Activated CD4-positive, alpha-beta T cell treated with anti-CD3 and anti-CD28 coated beads, Interleukin-2, amount 10 ng/mL, durations not matched to agents 7 days and 5 days (primary cell): ENCODE measurements around the gene FHIT. TPM values are rescaled to one million over a fixed set of nuclear protein-coding genes. Genes with fewer than 3 reads are reported as not detected.

Experiments used
- CTCF ChIA-PET: fragments of 350-600 bp; sonication (Branson Sonifier 250); formaldehyde crosslinking; loops from one replicate; lab custom pipeline; 2021; ENCODE audit warnings: antibody characterized with exemption; lab: Charles Lee
- POLR2A ChIA-PET: fragments of 350-600 bp; sonication (Branson Sonifier 250); formaldehyde crosslinking; loops from one replicate; lab custom pipeline; 2021; ENCODE audit warnings: antibody characterized with exemption; lab: Charles Lee
- DNase-seq: peaks from one replicate; pipeline ENCODE4 v3.0.0-alpha.2; 2020
- H3K27ac Mint-ChIP-seq: one replicate; pipeline ENCODE4 v1.8.0; 2021; ENCODE audit warnings: mild to moderate bottlenecking, moderate library complexity, mixed read lengths
- H3K27me3 Mint-ChIP-seq: one replicate; pipeline ENCODE4 v1.8.0; 2021; ENCODE audit warnings: mixed read lengths
- H3K36me3 Mint-ChIP-seq: one replicate; pipeline ENCODE4 v1.8.0; 2021; ENCODE audit warnings: low read depth, mixed read lengths
- H3K4me1 Mint-ChIP-seq: one replicate; pipeline ENCODE4 v1.8.0; 2021; ENCODE audit warnings: mixed read lengths
- H3K4me3 Mint-ChIP-seq: one replicate; pipeline ENCODE4 v1.8.0; 2021; ENCODE audit warnings: mild to moderate bottlenecking, moderate library complexity, mixed read lengths
- H3K9me3 Mint-ChIP-seq: one replicate; pipeline ENCODE4 v1.8.0; 2021; ENCODE audit warnings: mixed read lengths
- total RNA-seq, 2 experiments: library from RNA; stranded (reverse); gene quantifications; one replicate each; pipeline ENCODE4 v1.2.3, GENCODE V29; 2021

FHIT gene
- total RNA-seq, 2 experiments from 2014 or later = 39.4 to 41.2 TPM

GRCh38 chr3:59798372-59799086, 1452.7 kb downstream of the FHIT start:
- POLR2A ChIA-PET = no interaction called here
- Mint-ChIP-seq H3K9me3 (peaks cover 3% of the 10 kb centered on the region), H3K27me3 (no peaks in the 10 kb centered on the region), H3K27ac (no peak overlapping the region), H3K4me3 (no peak overlapping the region), H3K36me3 (peaks cover 17% of the 10 kb centered on the region), H3K4me1 (peaks cover 2% of the 10 kb centered on the region)
- CTCF ChIA-PET = no interaction called here
- no peak for DNase-seq

DNA sequence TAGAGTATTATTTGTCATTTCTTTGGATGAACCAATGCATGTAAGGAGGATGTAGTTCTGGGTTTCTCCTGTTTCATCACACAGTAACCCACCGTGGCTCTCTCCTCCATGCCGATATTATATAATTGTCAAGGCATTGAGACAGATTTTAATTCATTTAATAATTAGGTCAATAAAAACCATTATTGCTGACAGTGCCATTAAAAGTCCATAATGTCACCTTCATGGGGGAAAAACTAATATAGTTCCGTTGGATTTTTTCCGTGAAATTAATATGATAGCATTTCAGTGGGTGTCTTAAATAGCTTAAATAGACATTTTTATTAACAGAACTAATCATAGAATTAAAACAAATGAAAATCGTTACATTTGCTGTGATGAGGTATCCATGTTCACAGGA, 1453.7 kb downstream of the FHIT start:
- peaks cover 18% of the 10 kb centered on the region for H3K36me3 Mint-ChIP-seq
- peaks cover 3% of the 10 kb centered on the region for H3K9me3 Mint-ChIP-seq
- H3K4me3 Mint-ChIP-seq = no peak overlapping the region
- ChIA-PET POLR2A (no interaction called here), CTCF (no interaction called here)
- H3K27ac Mint-ChIP-seq = no peak overlapping the region
- H3K4me1 Mint-ChIP-seq = peaks cover 2% of the 10 kb centered on the region
- no peaks in the 10 kb centered on the region for H3K27me3 Mint-ChIP-seq
- DNase-seq = no peak

GRCh38 chr3:59796456-59796855, 1454.8 kb downstream of the FHIT start:
- POLR2A ChIA-PET = no interaction called here
- H3K4me1 Mint-ChIP-seq = peaks cover 2% of the 10 kb centered on the region
- no peak for DNase-seq
- CTCF ChIA-PET = no interaction called here
- H3K27ac Mint-ChIP-seq = no peak overlapping the region
- peaks cover 23% of the 10 kb centered on the region for H3K36me3 Mint-ChIP-seq
- no peaks in the 10 kb centered on the region for H3K27me3 Mint-ChIP-seq
- peaks cover 9% of the 10 kb centered on the region for H3K9me3 Mint-ChIP-seq
- no peak overlapping the region for H3K4me3 Mint-ChIP-seq

GRCh38 chr3:59795756-59796155, 1455.5 kb downstream of the FHIT start:
- Mint-ChIP-seq H3K27ac (no peak overlapping the region), H3K9me3 (peaks cover 13% of the 10 kb centered on the region), H3K27me3 (no peaks in the 10 kb centered on the region), H3K4me3 (no peak overlapping the region), H3K36me3 (peaks cover 25% of the 10 kb centered on the region), H3K4me1 (peaks cover 6% of the 10 kb centered on the region)
- ChIA-PET CTCF (no interaction called here), POLR2A (no interaction called here)
- no peak for DNase-seq

GRCh38 chr3:59793976-59794375, 1457.3 kb downstream of the FHIT start:
- no peaks in the 10 kb centered on the region for H3K27me3 Mint-ChIP-seq
- CTCF ChIA-PET = no interaction called here
- peaks cover 28% of the 10 kb centered on the region for H3K36me3 Mint-ChIP-seq
- POLR2A ChIA-PET = no interaction called here
- H3K9me3 Mint-ChIP-seq = peaks cover 13% of the 10 kb centered on the region
- no peak for DNase-seq
- H3K4me1 Mint-ChIP-seq = peaks cover 15% of the 10 kb centered on the region
- no peak overlapping the region for H3K4me3 Mint-ChIP-seq
- H3K27ac Mint-ChIP-seq = peak overlapping the region; percentile 3

DNA sequence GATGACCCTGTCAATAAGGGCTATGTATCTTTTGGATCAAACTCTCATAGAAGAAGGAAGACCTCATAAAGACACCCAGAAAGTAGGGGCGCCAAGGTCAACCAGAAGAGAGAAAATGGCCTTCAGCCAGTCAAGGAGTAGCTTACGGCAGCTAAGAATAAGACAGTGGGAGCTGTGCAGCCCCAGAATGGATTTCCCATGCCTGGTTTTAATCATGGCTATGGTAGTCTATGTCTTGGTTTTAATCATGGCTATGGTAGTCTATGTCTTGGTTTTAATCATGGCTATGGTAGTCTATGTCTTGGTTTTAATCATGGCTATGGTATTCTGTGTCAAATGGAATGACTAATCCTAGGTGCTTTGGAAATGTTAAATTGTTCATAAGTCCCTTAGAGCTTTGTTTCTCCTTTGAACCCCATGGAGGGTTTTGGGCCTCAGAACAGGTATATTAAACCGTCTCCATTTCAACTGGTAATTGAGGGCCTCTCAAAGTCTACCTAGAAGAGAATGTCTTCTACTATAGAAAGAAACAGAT, 1459.4 kb downstream of the FHIT start:
- Mint-ChIP-seq H3K27ac (no peak overlapping the region), H3K36me3 (peaks cover 40% of the 10 kb centered on the region), H3K4me1 (peaks cover 22% of the 10 kb centered on the region), H3K4me3 (no peak overlapping the region), H3K9me3 (peaks cover 13% of the 10 kb centered on the region), H3K27me3 (no peaks in the 10 kb centered on the region)
- CTCF ChIA-PET = interaction anchor here (1.5 kb wide), 2 partner anchors 10 to 38 kb away, joined by 3 read pairs; no protein-coding TSS in a partner anchor
- DNase-seq = no peak
- POLR2A ChIA-PET = no interaction called here

GRCh38 chr3:59790241-59790640, 1461.0 kb downstream of the FHIT start:
- H3K36me3 Mint-ChIP-seq = peaks cover 52% of the 10 kb centered on the region
- peaks cover 28% of the 10 kb centered on the region for H3K4me1 Mint-ChIP-seq
- H3K27ac Mint-ChIP-seq = peak overlapping the region; percentile 74
- CTCF ChIA-PET = interaction anchor here (1.0 kb wide), 1 partner anchor 14 kb away, joined by 3 read pairs; no protein-coding TSS in a partner anchor
- no peak for DNase-seq
- POLR2A ChIA-PET = no interaction called here
- H3K27me3 Mint-ChIP-seq = no peaks in the 10 kb centered on the region
- H3K4me3 Mint-ChIP-seq = peak overlapping the region; percentile 16
- H3K9me3 Mint-ChIP-seq = peaks cover 22% of the 10 kb centered on the region

DNA sequence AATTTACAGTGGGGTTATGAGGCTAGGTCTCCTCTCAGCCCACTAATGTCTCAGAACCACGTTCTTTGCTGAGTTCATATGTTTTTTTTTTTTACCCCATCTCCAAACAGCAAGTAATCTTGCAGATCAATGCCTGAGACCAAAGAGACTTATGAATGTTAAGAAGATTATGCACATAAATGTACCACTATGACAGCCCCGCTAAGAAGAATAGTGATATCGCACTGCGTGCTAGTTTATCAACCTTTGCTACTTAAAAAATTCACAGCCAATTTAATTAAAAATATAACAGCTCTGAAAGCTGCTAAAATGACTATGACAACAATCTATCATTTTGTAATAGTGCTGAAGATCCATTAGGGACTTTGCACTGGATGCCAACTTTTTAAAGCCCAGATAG, 1462.5 kb downstream of the FHIT start:
- Mint-ChIP-seq H3K9me3 (peaks cover 19% of the 10 kb centered on the region), H3K4me3 (no peak overlapping the region), H3K36me3 (peaks cover 59% of the 10 kb centered on the region), H3K27me3 (no peaks in the 10 kb centered on the region), H3K27ac (no peak overlapping the region), H3K4me1 (peaks cover 40% of the 10 kb centered on the region)
- DNase-seq = no peak
- POLR2A ChIA-PET = no interaction called here
- CTCF ChIA-PET = interaction anchor here (1.0 kb wide), 1 partner anchor 10 kb away, joined by 3 read pairs; no protein-coding TSS in a partner anchor

- Mint-ChIP-seq H3K4me1 (peaks cover 46% of the 10 kb centered on the region), H3K4me3 (no peak overlapping the region), H3K36me3 (peaks cover 59% of the 10 kb centered on the region), H3K9me3 (peaks cover 19% of the 10 kb centered on the region), H3K27me3 (no peaks in the 10 kb centered on the region), H3K27ac (peak overlapping the region; percentile 55)
- ChIA-PET POLR2A (no interaction called here), CTCF (no interaction called here)
- no peak for DNase-seq
Measured at GRCh38 chr3:59788133-59788532, 1463.1 kb downstream of the FHIT start.

DNA sequence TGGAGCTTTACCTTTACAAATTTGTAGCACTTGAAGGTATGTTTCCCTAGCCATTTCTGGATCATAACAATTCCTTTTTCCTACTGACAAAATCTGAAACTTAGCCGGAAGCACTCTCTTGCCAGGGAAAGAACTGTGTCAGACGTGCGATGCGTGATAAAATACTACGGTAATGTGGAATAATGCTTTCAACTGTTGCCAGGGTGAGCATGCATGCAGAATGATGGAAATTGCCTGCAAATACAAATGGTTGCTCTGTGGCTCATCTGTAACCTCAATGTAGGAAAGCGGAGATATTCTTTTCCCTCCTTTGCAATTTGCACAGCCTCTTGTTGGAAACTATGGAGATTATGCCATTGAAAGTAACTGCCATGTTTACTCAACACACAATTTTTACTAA, 1464.9 kb downstream of the FHIT start:
- DNase-seq = no peak
- Mint-ChIP-seq H3K27ac (no peak overlapping the region), H3K4me1 (peaks cover 51% of the 10 kb centered on the region), H3K36me3 (peaks cover 57% of the 10 kb centered on the region), H3K4me3 (no peak overlapping the region), H3K9me3 (peaks cover 15% of the 10 kb centered on the region), H3K27me3 (no peaks in the 10 kb centered on the region)
- CTCF ChIA-PET = no interaction called here
- POLR2A ChIA-PET = no interaction called here

GRCh38 chr3:59784164-59784563, 1467.1 kb downstream of the FHIT start:
- Mint-ChIP-seq H3K9me3 (peaks cover 16% of the 10 kb centered on the region), H3K36me3 (peaks cover 59% of the 10 kb centered on the region), H3K4me1 (peaks cover 36% of the 10 kb centered on the region), H3K27ac (no peak overlapping the region), H3K27me3 (no peaks in the 10 kb centered on the region), H3K4me3 (no peak overlapping the region)
- POLR2A ChIA-PET = no interaction called here
- CTCF ChIA-PET = interaction anchor here (1.4 kb wide), 1 partner anchor 12 kb away, joined by 4 read pairs; no protein-coding TSS in a partner anchor
- no peak for DNase-seq

DNA sequence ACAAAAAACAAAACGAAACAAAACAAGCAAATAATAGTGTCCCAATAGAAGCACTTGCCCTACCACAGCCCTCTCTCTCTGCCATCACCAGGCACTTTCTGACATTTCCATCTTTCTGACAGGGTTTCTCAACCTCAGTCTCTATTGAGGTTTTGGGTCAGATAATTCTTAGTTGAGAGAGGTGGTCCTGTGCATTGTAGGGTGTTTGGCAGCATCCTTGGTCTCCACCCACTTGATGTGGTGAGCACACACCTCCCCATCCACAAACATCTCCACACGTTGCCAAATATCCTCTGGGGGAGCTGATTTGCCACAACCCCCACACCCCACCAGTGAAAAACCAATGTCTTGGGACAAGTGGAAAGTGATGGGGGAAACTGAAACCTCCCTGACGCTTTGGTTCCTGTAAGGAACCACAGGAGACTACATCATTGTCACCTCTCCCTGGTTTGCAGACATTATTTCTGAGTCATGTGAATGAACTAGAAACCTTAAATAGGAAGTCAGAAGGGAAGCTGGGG, 1467.7 kb downstream of the FHIT start:
- DNase-seq = peak; percentile 17
- H3K9me3 Mint-ChIP-seq = peaks cover 16% of the 10 kb centered on the region
- peaks cover 37% of the 10 kb centered on the region for H3K4me1 Mint-ChIP-seq
- H3K27me3 Mint-ChIP-seq = no peaks in the 10 kb centered on the region
- peaks cover 63% of the 10 kb centered on the region for H3K36me3 Mint-ChIP-seq
- CTCF ChIA-PET = interaction anchor here (1.4 kb wide), 1 partner anchor 11 kb away, joined by 4 read pairs; no protein-coding TSS in a partner anchor
- no peak overlapping the region for H3K4me3 Mint-ChIP-seq
- H3K27ac Mint-ChIP-seq = no peak overlapping the region
- POLR2A ChIA-PET = no interaction called here

- Mint-ChIP-seq H3K4me1 (peaks cover 39% of the 10 kb centered on the region), H3K9me3 (peaks cover 16% of the 10 kb centered on the region), H3K36me3 (peaks cover 59% of the 10 kb centered on the region), H3K27ac (no peak overlapping the region), H3K4me3 (no peak overlapping the region), H3K27me3 (no peaks in the 10 kb centered on the region)
- ChIA-PET POLR2A (interaction anchor here (1.0 kb wide), 1 partner anchor 10 kb away, joined by 5 read pairs; no protein-coding TSS in a partner anchor), CTCF (interaction anchor here (0.8 to 1.4 kb wide), 2 partner anchors 9 to 10 kb away, joined by 3 to 4 read pairs; no protein-coding TSS in a partner anchor)
- no peak for DNase-seq
Measured at GRCh38 chr3:59782664-59783063, 1468.6 kb downstream of the FHIT start.
